GM18858 (cell line): ENCODE data around the gene TUBG2.
"Not testable (repeated sequence)": the region's sequence is repeated elsewhere in the genome, so short reads cannot be mapped to it uniquely, and the experiment has no call there.

Source experiments
- ATAC-seq: cut with Tn5 transposase; IDR thresholded peaks from one replicate; pipeline ENCODE4 v1.9.1; 2021; ENCODE audit not compliant: unreplicated experiment

The TUBG2 gene

GRCh38 chr17:42653179-42654124 lies 5.6 kb upstream of the TUBG2 start:
- no peak for ATAC-seq

- no peak for ATAC-seq
These were observed 3.6 kb upstream of the TUBG2 start for GRCh38 chr17:42655528-42655927.

- no peak for ATAC-seq
These were observed 1.1 kb upstream of the TUBG2 start for GRCh38 chr17:42657824-42658588.

- not testable (repeated sequence) for ATAC-seq
These were observed 819 bp downstream of the TUBG2 start for GRCh38 chr17:42659932-42660274.

- ATAC-seq = no peak
These were observed 1.7 kb downstream of the TUBG2 start for GRCh38 chr17:42660692-42661345.

GRCh38 chr17:42665581-42666001 lies 6.5 kb downstream of the TUBG2 start:
- no peak for ATAC-seq

- not testable (repeated sequence) for ATAC-seq
These were observed 7.0 kb downstream of the TUBG2 start for GRCh38 chr17:42666126-42666525.

- no peak for ATAC-seq
These were observed 8.2 kb downstream of the TUBG2 start for GRCh38 chr17:42667088-42667951.

GRCh38 chr17:42669705-42669976 lies 10.6 kb downstream of the TUBG2 start:
- ATAC-seq = no peak

- ATAC-seq = no peak
These were observed 11.1 kb downstream of the TUBG2 start for GRCh38 chr17:42669977-42670788.

GRCh38 chr17:42670789-42671657 lies 11.9 kb downstream of the TUBG2 start:
- ATAC-seq = no peak

- ATAC-seq = no peak
These were observed 13.0 kb downstream of the TUBG2 start for GRCh38 chr17:42672038-42672437.

GRCh38 chr17:42673266-42673884 lies 14.3 kb downstream of the TUBG2 start:
- no peak for ATAC-seq

GRCh38 chr17:42673885-42674754 lies 15.0 kb downstream of the TUBG2 start:
- ATAC-seq = no peak

GRCh38 chr17:42674755-42675347 lies 15.8 kb downstream of the TUBG2 start:
- ATAC-seq = no peak

- ATAC-seq = no peak
These were observed 16.4 kb downstream of the TUBG2 start for GRCh38 chr17:42675348-42675964.

- no peak for ATAC-seq
These were observed 16.9 kb downstream of the TUBG2 start for GRCh38 chr17:42675965-42676423.
